Mesothelial cell of epicardium (in vitro differentiated cells): ENCODE measurements around the gene AQP1. TPM values are rescaled to one million over a fixed set of nuclear protein-coding genes. Genes with fewer than 3 reads are reported as not detected.

Experiments
- DNase-seq, 2 experiments: peaks; one replicate each; pipeline ENCODE4 v3.0.0; 2021; ENCODE audit warnings: low spot score in 2 of 2; ENCODE audit not compliant: unreplicated experiment in 2 of 2
- H3K27ac Mint-ChIP-seq: 2 replicates; pipeline ENCODE4 v1.8.0; 2021; ENCODE audit warnings: mixed read lengths
- H3K27me3 Mint-ChIP-seq: 2 replicates; pipeline ENCODE4 v1.8.0; 2021; ENCODE audit warnings: low read depth, mixed read lengths
- H3K36me3 Mint-ChIP-seq: 2 replicates; pipeline ENCODE4 v1.8.0; 2021; ENCODE audit warnings: mixed read lengths
- H3K4me1 Mint-ChIP-seq: 2 replicates; pipeline ENCODE4 v1.8.0; 2021; ENCODE audit warnings: mixed read lengths
- H3K4me3 Mint-ChIP-seq: 2 replicates; pipeline ENCODE4 v1.8.0; 2021; ENCODE audit warnings: mild to moderate bottlenecking, moderate library complexity, mixed read lengths
- H3K9me3 Mint-ChIP-seq: 2 replicates; pipeline ENCODE4 v1.8.0; 2021; ENCODE audit warnings: mixed read lengths
- total RNA-seq: library from RNA; stranded (reverse); gene quantifications from 3 replicates; pipeline ENCODE4 v1.2.1, GENCODE V29; 2021
- TF ChIP-seq, protein P1 (sequence below): fragments of 200-600 bp; sonication (generic); IDR thresholded peaks from one replicate; pipeline ENCODE4 v1.5.0; 2021; ENCODE audit warnings: antibody characterized with exemption; ENCODE audit not compliant: unreplicated experiment

Gene AQP1
- total RNA-seq, 1 donor from 2014 or later, result 10.9 TPM

DNA sequence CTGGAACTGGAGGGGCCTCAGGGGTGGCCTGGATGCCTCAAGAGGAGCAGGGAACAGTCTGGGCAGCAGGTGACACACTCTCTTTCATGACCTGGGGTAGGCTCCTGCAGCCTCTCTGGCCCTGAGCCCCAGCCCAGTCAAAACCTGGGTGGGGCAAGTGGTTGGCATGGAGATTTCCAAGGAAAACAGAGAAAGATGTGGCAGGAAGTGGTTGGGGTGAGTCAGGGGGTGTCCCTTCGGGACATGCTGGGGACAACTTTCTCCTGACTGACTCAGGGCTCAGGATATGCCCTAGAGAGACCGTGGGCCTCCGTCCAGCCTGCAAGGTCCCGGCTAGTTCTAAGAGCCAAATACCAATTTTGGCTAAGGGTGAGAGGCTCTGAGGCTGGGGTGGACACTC lies 2.9 kb downstream of the AQP1 start:
- Mint-ChIP-seq H3K27me3 (no peaks in the 10 kb centered on the region), H3K36me3 (no peaks in the 10 kb centered on the region), H3K9me3 (no peaks in the 10 kb centered on the region), H3K27ac (no peak overlapping the region), H3K4me3 (no peak overlapping the region), H3K4me1 (peaks cover 43% of the 10 kb centered on the region)
- TF ChIP-seq, protein P1, sequence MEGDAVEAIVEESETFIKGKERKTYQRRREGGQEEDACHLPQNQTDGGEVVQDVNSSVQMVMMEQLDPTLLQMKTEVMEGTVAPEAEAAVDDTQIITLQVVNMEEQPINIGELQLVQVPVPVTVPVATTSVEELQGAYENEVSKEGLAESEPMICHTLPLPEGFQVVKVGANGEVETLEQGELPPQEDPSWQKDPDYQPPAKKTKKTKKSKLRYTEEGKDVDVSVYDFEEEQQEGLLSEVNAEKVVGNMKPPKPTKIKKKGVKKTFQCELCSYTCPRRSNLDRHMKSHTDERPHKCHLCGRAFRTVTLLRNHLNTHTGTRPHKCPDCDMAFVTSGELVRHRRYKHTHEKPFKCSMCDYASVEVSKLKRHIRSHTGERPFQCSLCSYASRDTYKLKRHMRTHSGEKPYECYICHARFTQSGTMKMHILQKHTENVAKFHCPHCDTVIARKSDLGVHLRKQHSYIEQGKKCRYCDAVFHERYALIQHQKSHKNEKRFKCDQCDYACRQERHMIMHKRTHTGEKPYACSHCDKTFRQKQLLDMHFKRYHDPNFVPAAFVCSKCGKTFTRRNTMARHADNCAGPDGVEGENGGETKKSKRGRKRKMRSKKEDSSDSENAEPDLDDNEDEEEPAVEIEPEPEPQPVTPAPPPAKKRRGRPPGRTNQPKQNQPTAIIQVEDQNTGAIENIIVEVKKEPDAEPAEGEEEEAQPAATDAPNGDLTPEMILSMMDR, result no peak
- DNase-seq, result no peak

DNA sequence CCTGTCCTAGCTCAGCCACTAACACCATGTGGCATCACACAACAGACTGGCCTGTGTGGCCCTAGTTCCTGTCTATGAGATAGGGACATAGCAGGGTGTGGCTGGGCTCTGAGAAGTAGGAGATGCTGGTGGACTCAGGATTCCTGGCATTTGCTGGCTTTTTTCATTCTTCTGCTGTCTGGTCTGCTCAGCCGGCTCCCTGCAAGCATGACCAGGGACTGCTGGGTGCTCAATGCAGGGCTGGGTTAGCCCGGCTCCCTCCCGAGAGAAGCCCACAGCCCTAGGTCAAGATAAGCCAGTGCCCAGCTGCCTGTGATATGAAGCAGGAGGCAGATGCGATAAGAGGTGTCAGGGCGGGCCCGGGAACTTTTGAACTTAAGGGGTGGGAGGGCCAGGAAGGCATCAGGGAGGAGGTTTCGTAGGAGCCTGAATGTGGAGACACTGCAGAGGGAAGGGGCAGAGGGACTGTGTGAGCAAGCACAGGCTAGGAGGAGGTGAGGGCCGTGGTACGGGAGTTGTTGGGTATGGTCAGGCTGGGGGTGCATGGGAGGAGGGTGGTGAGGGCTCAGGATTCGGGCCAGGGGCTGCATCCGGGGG lies 3.5 kb downstream of the AQP1 start:
- Mint-ChIP-seq H3K4me1 (peaks cover 48% of the 10 kb centered on the region), H3K4me3 (no peak overlapping the region), H3K36me3 (no peaks in the 10 kb centered on the region), H3K27me3 (no peaks in the 10 kb centered on the region), H3K27ac (no peak overlapping the region), H3K9me3 (no peaks in the 10 kb centered on the region)
- no peak for DNase-seq
- TF ChIP-seq, protein P1, result no peak

DNA sequence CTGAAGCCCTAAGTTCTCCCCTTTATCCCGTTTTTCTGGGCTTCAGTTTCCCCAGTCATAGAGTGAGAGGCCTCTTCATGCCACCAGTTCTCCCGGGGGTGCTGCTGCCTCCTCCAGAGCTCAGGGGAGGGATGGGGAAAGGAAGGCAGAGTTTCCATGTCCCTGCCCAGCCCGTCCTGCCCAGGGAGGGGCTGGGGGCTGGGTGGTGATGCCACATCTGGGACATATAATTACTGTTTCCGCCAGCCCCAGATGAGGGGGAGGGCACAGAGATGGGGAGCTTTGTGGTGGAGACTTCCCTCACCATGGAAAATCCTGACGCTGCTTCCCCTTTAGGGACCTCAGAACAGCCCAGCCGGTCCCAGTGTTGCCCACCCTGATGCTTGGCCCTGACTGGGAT lies 4.1 kb downstream of the AQP1 start:
- Mint-ChIP-seq H3K27me3 (no peaks in the 10 kb centered on the region), H3K27ac (no peak overlapping the region), H3K9me3 (no peaks in the 10 kb centered on the region), H3K4me3 (no peak overlapping the region), H3K36me3 (no peaks in the 10 kb centered on the region), H3K4me1 (peaks cover 48% of the 10 kb centered on the region)
- TF ChIP-seq, protein P1, result no peak
- no peak for DNase-seq

DNA sequence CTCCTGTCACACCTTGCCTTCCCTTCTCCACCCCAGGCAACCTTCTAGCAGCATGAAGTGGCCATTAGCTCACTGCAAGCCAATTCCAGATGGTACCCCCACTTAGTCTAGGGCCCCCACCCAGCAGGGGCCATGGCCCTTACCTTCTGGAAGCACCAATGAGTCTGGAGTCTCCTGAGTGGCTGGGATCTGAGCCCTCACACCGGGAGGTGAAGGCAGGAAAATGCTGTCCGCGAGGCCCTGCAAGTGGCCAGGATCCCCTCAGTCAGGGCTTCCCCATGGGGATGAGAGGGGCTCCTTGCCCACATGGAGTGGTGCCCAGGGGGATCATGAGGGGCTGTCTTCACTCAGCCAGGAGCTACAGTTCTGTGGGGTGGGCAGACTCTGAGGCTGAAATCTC lies 4.6 kb downstream of the AQP1 start:
- H3K27me3 Mint-ChIP-seq, result no peaks in the 10 kb centered on the region
- TF ChIP-seq, protein P1, result no peak
- H3K4me1 Mint-ChIP-seq, result peaks cover 49% of the 10 kb centered on the region
- DNase-seq, result no peak
- H3K9me3 Mint-ChIP-seq, result no peaks in the 10 kb centered on the region
- no peak overlapping the region for H3K27ac Mint-ChIP-seq
- no peak overlapping the region for H3K4me3 Mint-ChIP-seq
- H3K36me3 Mint-ChIP-seq, result no peaks in the 10 kb centered on the region

DNA sequence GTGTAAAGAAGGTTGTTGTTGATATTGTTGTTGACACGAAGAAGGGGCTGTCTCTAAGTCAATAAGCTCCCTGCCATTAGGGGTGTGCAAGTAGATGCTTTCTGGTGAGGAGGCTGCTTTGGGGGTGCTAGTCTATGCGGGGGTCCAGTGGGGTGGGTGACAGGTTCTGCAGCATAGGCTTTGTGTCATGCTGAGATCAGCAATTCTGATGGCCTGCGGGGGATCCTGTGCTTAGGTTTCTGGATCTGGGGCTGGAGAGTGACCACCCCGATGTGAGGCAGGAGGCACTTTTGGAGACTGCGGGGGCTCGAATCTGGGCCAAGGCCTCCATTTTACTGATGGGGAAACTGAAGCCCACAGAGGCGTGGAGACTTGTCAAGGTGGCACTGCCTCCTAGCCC lies 5.1 kb downstream of the AQP1 start:
- no peak overlapping the region for H3K27ac Mint-ChIP-seq
- H3K36me3 Mint-ChIP-seq, result no peaks in the 10 kb centered on the region
- no peaks in the 10 kb centered on the region for H3K9me3 Mint-ChIP-seq
- no peaks in the 10 kb centered on the region for H3K27me3 Mint-ChIP-seq
- TF ChIP-seq, protein P1, result no peak
- no peak overlapping the region for H3K4me3 Mint-ChIP-seq
- peaks cover 45% of the 10 kb centered on the region for H3K4me1 Mint-ChIP-seq
- no peak for DNase-seq
